BE2C (cell line): ENCODE data around the gene AP5B1.

Experiments
- DNase-seq: peaks from one replicate; pipeline ENCODE4 v3.0.0-alpha.2; 2020
- H3K27me3 ChIP-seq: fragments of 250-450 bp; sonication (Bioruptor Pico); 2 replicates; pipeline ENCODE4 v1.5.1; 2020; ENCODE audit warnings: mild to moderate bottlenecking
- H3K36me3 ChIP-seq: fragments of 250-450 bp; sonication (Bioruptor Pico); 2 replicates; pipeline ENCODE4 v1.5.1; 2020; ENCODE audit warnings: mild to moderate bottlenecking
- H3K4me1 ChIP-seq: fragments of 250-450 bp; sonication (Bioruptor Pico); 2 replicates; pipeline ENCODE4 v1.5.1; 2020
- H3K4me3 ChIP-seq: 2 replicates; pipeline ENCODE4 v1.5.1; 2011; ENCODE audit warnings: low read depth, low read length
- H3K9me3 ChIP-seq: fragments of 250-450 bp; sonication (Bioruptor Pico); 2 replicates; pipeline ENCODE4 v1.5.1; 2020
- CTCF ChIP-seq: IDR thresholded peaks from 2 replicates; pipeline ENCODE4 v1.5.1; 2012; ENCODE audit warnings: mild to moderate bottlenecking, low read depth, low read length

Gene AP5B1

GRCh38 chr11:65803797-65804492, 23.2 kb upstream of the AP5B1 start:
- Histone ChIP-seq H3K4me1 (no peaks in the 10 kb centered on the region), H3K4me3 (no peak overlapping the region), H3K36me3 (no peaks in the 10 kb centered on the region), H3K9me3 (no peaks in the 10 kb centered on the region), H3K27me3 (peaks cover 87% of the 10 kb centered on the region)
- no peak for DNase-seq
- TF ChIP-seq CTCF = no peak

GRCh38 chr11:65802841-65803240, 22.1 kb upstream of the AP5B1 start:
- Histone ChIP-seq H3K27me3 (peaks cover 86% of the 10 kb centered on the region), H3K4me3 (no peak overlapping the region), H3K9me3 (no peaks in the 10 kb centered on the region), H3K4me1 (no peaks in the 10 kb centered on the region), H3K36me3 (no peaks in the 10 kb centered on the region)
- TF ChIP-seq CTCF = no peak
- no peak for DNase-seq

GRCh38 chr11:65801153-65801987, 20.6 kb upstream of the AP5B1 start:
- Histone ChIP-seq H3K4me1 (no peaks in the 10 kb centered on the region), H3K36me3 (no peaks in the 10 kb centered on the region), H3K27me3 (peaks cover 76% of the 10 kb centered on the region), H3K4me3 (no peak overlapping the region), H3K9me3 (no peaks in the 10 kb centered on the region)
- no peak for TF ChIP-seq CTCF
- no peak for DNase-seq

GRCh38 chr11:65798882-65799281, 18.1 kb upstream of the AP5B1 start:
- no peaks in the 10 kb centered on the region for H3K36me3 ChIP-seq
- DNase-seq = no peak
- H3K9me3 ChIP-seq = no peaks in the 10 kb centered on the region
- TF ChIP-seq CTCF = no peak
- H3K27me3 ChIP-seq = peaks cover 61% of the 10 kb centered on the region
- H3K4me3 ChIP-seq = no peak overlapping the region
- no peaks in the 10 kb centered on the region for H3K4me1 ChIP-seq

GRCh38 chr11:65797711-65798110, 16.9 kb upstream of the AP5B1 start:
- DNase-seq = no peak
- Histone ChIP-seq H3K4me3 (no peak overlapping the region), H3K9me3 (no peaks in the 10 kb centered on the region), H3K36me3 (no peaks in the 10 kb centered on the region), H3K4me1 (no peaks in the 10 kb centered on the region), H3K27me3 (peaks cover 56% of the 10 kb centered on the region)
- TF ChIP-seq CTCF = no peak
